K562 (cell line): ENCODE results near the gene DIP2B. TPM values are rescaled to one million over a fixed set of nuclear protein-coding genes. Genes with fewer than 3 reads are reported as not detected.
"Not testable (repeated sequence)": the region's sequence is repeated elsewhere in the genome, so short reads cannot be mapped to it uniquely, and the experiment has no call there.

Source experiments
- ATAC-seq: fragments of 200-7000 bp; cut with Tn5 transposase; 3 replicates; pipeline ENCODE4 v1.9.1; 2020; ENCODE audit warnings: moderate library complexity
- BruUV-seq: library from RNA; stranded (reverse); fragments of 400-500 nt; replicated peaks from 2 replicates; lab custom pipeline; 2021; lab: Mats Ljungman, UMichigan
- CTCF ChIA-PET: fragments of 300-600 bp; formaldehyde crosslinking; extraction: SDS; loops from one replicate; lab custom pipeline; 2021; ENCODE audit warnings: low intra/inter-chr PET ratio; lab: Yijun Ruan, JAX
- POLR2A ChIA-PET: fragments of 300-600, 350-650 bp; sonication (Branson Sonifier 250); formaldehyde crosslinking; extraction: SDS; loops from one replicate; lab custom pipeline; 2021; ENCODE audit warnings: antibody characterized with exemption, inconsistent platforms; lab: Yijun Ruan, JAX
- DNase-seq, 4 experiments: peaks; one replicate each; pipeline versions ENCODE4 v3.0.0 to v3.0.0-alpha.2; 2011 to 2018; ENCODE audit warnings: low spot score in 3 of 4, mixed read lengths in 3 of 4; ENCODE audit errors: extremely low read depth in 1 of 4
- FAIRE-seq: peaks from 2 replicates; lab custom pipeline; 2011; peaks lifted over from hg19 to GRCh38; lab: Jason Lieb, UNC
- H2AFZ ChIP-seq: 2 replicates; pipeline ENCODE4 v1.6.0; 2011; ENCODE audit warnings: low read depth, low read length, control low read depth, inconsistent platforms
- H3K27ac ChIP-seq: fragments of 200-600 bp; 3 replicates; pipeline ENCODE4 v1.8.0; 2011; ENCODE audit warnings: low read depth, mild to moderate bottlenecking, control low read depth, inconsistent platforms, low read length, moderate library complexity, mixed read lengths; ENCODE audit errors: extremely low read depth
- H3K27me3 ChIP-seq, 2 experiments: fragments of 300-600 bp in 1 of 2; 2 replicates in 1 of 2; 3 replicates in 1 of 2; pipeline versions ENCODE4 v1.6.0 to v1.8.0; 2011; ENCODE audit warnings: inconsistent platforms in 2 of 2, low read length in 2 of 2, mild to moderate bottlenecking in 1 of 2, mixed read lengths in 1 of 2, moderate library complexity in 1 of 2; ENCODE audit not compliant: control insufficient read depth in 2 of 2, insufficient read depth in 2 of 2
- H3K36me3 ChIP-seq: fragments of 300-600 bp; 3 replicates; pipeline ENCODE4 v1.8.0; 2011; ENCODE audit warnings: mild to moderate bottlenecking, low read length, inconsistent platforms; ENCODE audit not compliant: control insufficient read depth, insufficient read depth
- H3K4me1 ChIP-seq, 2 experiments: fragments of 200-600 bp in 1 of 2; replicated peaks in 1 of 2; 2 replicates in 1 of 2; 3 replicates in 1 of 2; pipeline versions ENCODE4 v1.5.1 to v1.8.0; 2011; ENCODE audit warnings: inconsistent platforms in 2 of 2, low read length in 2 of 2, mild to moderate bottlenecking in 1 of 2, mixed read lengths in 1 of 2, moderate library complexity in 1 of 2; ENCODE audit not compliant: control insufficient read depth in 2 of 2, insufficient read depth in 2 of 2
- H3K4me2 ChIP-seq: 2 replicates; pipeline ENCODE4 v1.6.1; 2011; ENCODE audit warnings: low read length, control low read depth, inconsistent platforms, mixed read lengths; ENCODE audit not compliant: insufficient read depth
- H3K4me3 ChIP-seq: fragments of 200-600 bp; sonication (generic), shearing (Covaris generic); 2 replicates; pipeline ENCODE4 v1.5.1; 2016; ENCODE audit warnings: control low read depth, inconsistent platforms
- H3K79me2 ChIP-seq: fragments of 200-600 bp; 3 replicates; pipeline ENCODE4 v1.8.0; 2011; ENCODE audit warnings: low read length, inconsistent platforms; ENCODE audit not compliant: control insufficient read depth, insufficient read depth
- H3K9ac ChIP-seq, 2 experiments: 2 replicates each; pipeline versions ENCODE4 v1.6.0 to v1.6.1; 2011; ENCODE audit warnings: low read depth in 2 of 2, low read length in 2 of 2, control low read depth in 1 of 2, inconsistent platforms in 1 of 2, mild to moderate bottlenecking in 1 of 2, mixed read lengths in 1 of 2; ENCODE audit not compliant: insufficient read depth in 1 of 2
- H3K9me1 ChIP-seq: one replicate; pipeline ENCODE4 v1.6.0; 2011; ENCODE audit warnings: inconsistent platforms, mild to moderate bottlenecking, low read length, moderate library complexity; ENCODE audit not compliant: control insufficient read depth, insufficient read depth
- H3K9me3 ChIP-seq: replicated peaks from 2 replicates; pipeline ENCODE4 v1.5.1; 2011; ENCODE audit warnings: low read depth, low read length, inconsistent platforms; ENCODE audit not compliant: control insufficient read depth, insufficient read depth
- H4K20me1 ChIP-seq: replicated peaks from 2 replicates; pipeline ENCODE4 v1.6.1; 2011; ENCODE audit warnings: low read length, inconsistent platforms, mixed read lengths; ENCODE audit not compliant: control insufficient read depth, insufficient read depth
- ARID1B ChIP-seq: fragments of 450-650 bp; IDR thresholded peaks from 2 replicates; pipeline ENCODE4 v1.6.1; 2016; ENCODE audit warnings: antibody characterized with exemption, mild to moderate bottlenecking, inconsistent platforms
- C11orf30 ChIP-seq: fragments of 450-650 bp; IDR thresholded peaks from 2 replicates; pipeline ENCODE4 v1.6.1; 2016; ENCODE audit warnings: low read depth, mild to moderate bottlenecking
- DPF2 ChIP-seq: fragments of 450-650 bp; IDR thresholded peaks from 2 replicates; pipeline ENCODE4 v1.6.1; 2016
- EP400 ChIP-seq: fragments of 450-650 bp; IDR thresholded peaks from 2 replicates; pipeline ENCODE4 v1.6.1; 2017; ENCODE audit warnings: antibody characterized with exemption, mild to moderate bottlenecking, moderate library complexity
- GATA2 ChIP-seq: sonication (generic); formaldehyde crosslinking; IDR thresholded peaks from 2 replicates; pipeline ENCODE4 v1.4.0; 2020; ENCODE audit warnings: mild to moderate bottlenecking, missing genetic modification reagents
- HDAC1 ChIP-seq, 2 experiments: fragments of 450-650 bp; IDR thresholded peaks; 2 replicates each; pipeline ENCODE4 v1.6.1; 2016 to 2017; ENCODE audit warnings: inconsistent platforms in 1 of 2, mild to moderate bottlenecking in 1 of 2, moderate library complexity in 1 of 2
- HDAC2 ChIP-seq: fragments of 450-650 bp; IDR thresholded peaks from 2 replicates; pipeline ENCODE4 v1.6.1; 2016; ENCODE audit warnings: mild to moderate bottlenecking
- JUND ChIP-seq, 2 experiments: IDR thresholded peaks; 2 replicates in 1 of 2; 3 replicates in 1 of 2; pipeline ENCODE4 v1.6.1; 2011; ENCODE audit warnings: borderline replicate concordance in 2 of 2, low read depth in 2 of 2, low read length in 2 of 2, improper control_type of control experiment in 1 of 2, missing biosample characterization in 1 of 2, missing genetic modification characterization in 1 of 2, missing genetic modification reagents in 1 of 2
- L3MBTL2 ChIP-seq: fragments of 450-650 bp; IDR thresholded peaks from 2 replicates; pipeline ENCODE4 v1.6.1; 2016; ENCODE audit warnings: mild to moderate bottlenecking, moderate library complexity
- LEF1 ChIP-seq: fragments of 450-650 bp; IDR thresholded peaks from 2 replicates; pipeline ENCODE4 v1.6.1; 2016; ENCODE audit warnings: mild to moderate bottlenecking
- MAFG ChIP-seq: fragments of 450-650 bp; conservative IDR thresholded peaks from 2 replicates; pipeline ENCODE4 v1.6.1; 2016; ENCODE audit warnings: missing genetic modification characterization, missing compliant biosample characterization
- MAZ ChIP-seq, 2 experiments: fragments of 450-650 bp in 1 of 2; sonication (generic) in 1 of 2; formaldehyde crosslinking; IDR thresholded peaks in 1 of 2; conservative IDR thresholded peaks in 1 of 2; 2 replicates each; pipeline versions ENCODE4 v1.4.0 to v1.5.0; 2020; ENCODE audit warnings: mild to moderate bottlenecking in 1 of 2, missing genetic modification reagents in 1 of 2
- MNT ChIP-seq, 2 experiments: fragments of 450-650 bp; conservative IDR thresholded peaks; 2 replicates each; pipeline ENCODE4 v1.6.1; 2017; ENCODE audit warnings: mild to moderate bottlenecking in 2 of 2, moderate library complexity in 2 of 2
- MYC ChIP-seq, 2 experiments: fragments of 250-450 bp in 1 of 2; sonication (Bioruptor Pico) in 1 of 2; IDR thresholded peaks; 2 replicates each; pipeline versions ENCODE4 v1.5.1 to v1.6.1; 2012 to 2021; ENCODE audit warnings: low read depth in 2 of 2, borderline replicate concordance in 1 of 2, improper control_type of control experiment in 1 of 2, low read length in 1 of 2, mild to moderate bottlenecking in 1 of 2, moderate library complexity in 1 of 2
- NFE2 ChIP-seq: IDR thresholded peaks from 2 replicates; pipeline ENCODE4 v1.6.1; 2014; ENCODE audit warnings: antibody characterized with exemption, low read depth
- NRF1 ChIP-seq, 2 experiments: fragments of 450-650 bp; IDR thresholded peaks in 1 of 2; conservative IDR thresholded peaks in 1 of 2; 2 replicates each; pipeline ENCODE4 v1.6.1; 2014; ENCODE audit warnings: mild to moderate bottlenecking in 2 of 2
- SMARCA4 ChIP-seq: fragments of 450-650 bp; IDR thresholded peaks from 2 replicates; pipeline ENCODE4 v1.6.1; 2016
- VEZF1 ChIP-seq: fragments of 200-800 bp; sonication (Bioruptor generic); IDR thresholded peaks from 2 replicates; pipeline ENCODE4 v1.6.1; 2017; ENCODE audit warnings: missing genetic modification characterization, missing compliant biosample characterization
- WGBS: fragments of 100-300 bp; shearing (Covaris generic); methylation state at CpG from one replicate; pipeline ENCODE4 v1.1.6; 2016; ENCODE audit warnings: low coverage, mixed read lengths; ENCODE audit not compliant: insufficient coverage; ENCODE audit errors: missing lambda C conversion rate; 5-methylcytosine and 5-hydroxymethylcytosine counted together
- in situ Hi-C: fragments of 300-500 bp; cut with MboI; formaldehyde crosslinking; loops from 4 replicates; pipeline ENCODE4 v1.15.0; 2018; ENCODE audit warnings: inconsistent platforms, mixed read lengths
- intact Hi-C: fragments of 100-400 bp; cut with micrococcal nuclease; formaldehyde crosslinking; loops from 2 replicates; pipeline ENCODE4 v1.14.2; 2022
- polyA plus RNA-seq, 8 experiments: library from polyadenylated mRNA; depleted of rRNA in 4 of 8; stranded (reverse) in 5 of 8; unstranded in 3 of 8; fragments of >200 nt; fragmentation: Nextera tagmentation in 2 of 8; fragmentation: Illumina TruSeq in 1 of 8; extraction: Ambion mirVana in 2 of 8; extraction: Trizol in 1 of 8; gene quantifications; 2 replicates each; pipeline versions ENCODE4 v1.2.1 to v1.2.3, GENCODE V29; 2011 to 2014; ENCODE audit warnings: inconsistent platforms in 1 of 8, missing spikeins in 1 of 8
- total RNA-seq, 7 experiments: library from RNA; depleted of rRNA in 6 of 7; stranded (reverse); fragments of >200 nt in 6 of 7; fragmentation: Illumina TruSeq in 2 of 7; extraction: Trizol in 2 of 7; gene quantifications; 2 replicates each; pipeline versions ENCODE4 v1.2.1 to v1.2.3, GENCODE V29; 2011 to 2021; ENCODE audit warnings: low replicate concordance in 1 of 7

The DIP2B gene
- total and polyA plus RNA-seq, 9 of the 15 experiments (the other 6 are each of a cell fraction or from before 2014, with no cell fraction given) = 4.6 to 26.1 (median 18.8) TPM

- not testable (repeated sequence) for H2AFZ ChIP-seq; H3K9me1 ChIP-seq; H3K27me3 ChIP-seq; H4K20me1 ChIP-seq; H3K9me3 ChIP-seq; BruUV-seq; H3K4me3 ChIP-seq; TF ChIP-seq MYC (CRISPR knock-in tag; IDR thresholded peaks at IDR 0.05; ENCODE audit: borderline replicate concordance, low read depth); JUND (tag; IDR thresholded peaks at IDR 0.05; ENCODE audit: borderline replicate concordance, low read depth, low read length)
- ChIA-PET POLR2A (interaction anchor here (0.6 to 1.2 kb wide), 3 partner anchors 203 to 391 kb away, joined by 3 read pairs; partner anchors contain the start of gene SLC11A2), CTCF (interaction anchor here (0.6 kb wide), 1 partner anchor 26 kb away, joined by 3 read pairs; no protein-coding TSS in a partner anchor)
- H3K36me3 ChIP-seq = peaks cover 30% of the 10 kb centered on the region; the same call in 2 of the 3 replicates
- in situ Hi-C loops = loop anchor here (5.0 kb wide), 1 partner anchor 43 kb away; no protein-coding TSS in a partner anchor
- H3K27ac ChIP-seq = peak overlapping the region; percentile 52; the same call in 2 of the 3 replicates
- intact Hi-C loops = loop anchor here (5.0 to 10.0 kb wide), 2 partner anchors 156 to 573 kb away; a partner anchor contains a TSS
- H3K4me1 ChIP-seq = peaks cover 12 to 13% of the 10 kb centered on the region in 2 experiments
- H3K9ac ChIP-seq = peak overlapping the region in 1 of 2 experiments; percentile 24; a peak in 1 of 4 replicates
- DNase-seq (peak in 1 of 4 experiments; percentile 90), ATAC-seq (peak; percentile 24; the same call in 2 of the 3 replicates), FAIRE-seq (peak; percentile 89)
- H3K4me2 ChIP-seq = peak overlapping the region; percentile 43; the same call in 1 of the 2 replicates
- H3K79me2 ChIP-seq = peaks cover 95% of the 10 kb centered on the region
- WGBS = 0% methylated on average over 2 of the region's 2 CpGs
- peak; percentile 50 for TF ChIP-seq EP400
- peak; percentile 38; the same call in 1 of the 2 replicates for TF ChIP-seq L3MBTL2
- TF ChIP-seq C11orf30 = 0 out of 2 replicates have a peak, but pooled peaks have one; percentile 26
- TF ChIP-seq MYC (IDR thresholded peaks at IDR 0.05; ENCODE audit: low read depth, low read length) = peak; percentile 61; the same call in 1 of the 2 replicates
- TF ChIP-seq MAZ (CRISPR knock-in tag; conservative IDR thresholded peaks at IDR 0.05 in 1 of 2, IDR thresholded peaks at IDR 0.05 in 1 of 2) = peak in 1 of 2 experiments; percentile 39; a peak in 1 of 4 replicates
- TF ChIP-seq JUND (IDR thresholded peaks at IDR 0.05; ENCODE audit: borderline replicate concordance, low read depth, low read length) = 0 out of 2 replicates have a peak, but pooled peaks have one; percentile 4
- TF ChIP-seq HDAC2 = peak; percentile 49; the same call in 1 of the 2 replicates
- 0 out of 2 replicates have a peak, but pooled peaks have one; percentile 52 for TF ChIP-seq LEF1
- TF ChIP-seq NRF1 (conservative IDR thresholded peaks at IDR 0.05 in 1 of 2, IDR thresholded peaks at IDR 0.05 in 1 of 2) = 0 out of 4 replicates have a peak, but pooled peaks have one; percentile 11 to 25
- peak; percentile 43 for TF ChIP-seq NFE2
- TF ChIP-seq ARID1B = peak; percentile 66
- 0 out of 4 replicates have a peak, but pooled peaks of 1 of the 2 experiments have one; percentile 17 for TF ChIP-seq HDAC1 (IDR thresholded peaks at IDR 0.05)
- peak; percentile 81 for TF ChIP-seq DPF2
- TF ChIP-seq MNT (conservative IDR thresholded peaks at IDR 0.05) = peak; percentile 61 to 72
- peak; percentile 87 for TF ChIP-seq GATA2
- TF ChIP-seq MAFG (tag) = 0 out of 2 replicates have a peak, but pooled peaks have one; percentile 5
- 0 out of 2 replicates have a peak, but pooled peaks have one; percentile 14 for TF ChIP-seq VEZF1 (CRISPR knock-in tag)
- peak; percentile 63 for TF ChIP-seq SMARCA4
These were observed 264.0 kb downstream of the DIP2B start for GRCh38 chr12:50768813-50769212.
